ENCODE data around the gene EPB41L3.

Gene EPB41L3

DNA sequence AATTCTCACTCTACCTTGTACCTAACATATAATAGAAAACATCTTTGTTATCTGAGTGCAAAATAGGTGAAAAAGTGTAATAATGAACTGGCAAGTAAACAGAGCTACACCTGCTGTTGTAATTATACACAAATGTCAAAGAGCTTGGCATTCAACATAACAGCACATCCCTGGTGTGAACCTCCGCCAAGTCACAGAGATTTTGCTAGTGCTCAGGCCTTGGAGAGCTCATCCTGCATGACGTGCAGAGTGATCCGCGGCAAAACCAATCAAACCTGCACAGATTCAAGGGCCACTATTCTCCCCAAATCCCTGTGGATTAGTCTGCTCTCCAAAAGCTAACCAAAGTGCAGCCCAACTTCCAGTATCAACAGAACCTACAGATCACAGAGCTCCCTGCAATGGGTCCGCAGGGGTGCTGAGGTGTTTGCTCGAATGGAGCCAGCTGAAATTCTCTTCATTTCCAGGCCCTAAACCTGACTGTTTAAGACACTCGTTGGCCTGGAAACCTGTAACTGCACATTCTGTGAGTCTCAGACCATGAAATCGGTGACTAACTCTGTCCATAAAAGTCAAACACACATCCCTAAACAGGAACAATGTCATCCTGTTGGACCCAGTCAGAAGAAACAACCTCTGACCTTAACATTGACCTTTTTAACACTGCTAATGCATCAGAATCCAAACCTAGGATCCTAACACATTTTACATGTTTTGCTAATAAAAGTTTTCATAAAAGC lies 111.8 kb downstream of the EPB41L3 start:
- DNase-seq (ENCODE audit: low spot score) = no peak
- TF ChIP-seq, protein P1, sequence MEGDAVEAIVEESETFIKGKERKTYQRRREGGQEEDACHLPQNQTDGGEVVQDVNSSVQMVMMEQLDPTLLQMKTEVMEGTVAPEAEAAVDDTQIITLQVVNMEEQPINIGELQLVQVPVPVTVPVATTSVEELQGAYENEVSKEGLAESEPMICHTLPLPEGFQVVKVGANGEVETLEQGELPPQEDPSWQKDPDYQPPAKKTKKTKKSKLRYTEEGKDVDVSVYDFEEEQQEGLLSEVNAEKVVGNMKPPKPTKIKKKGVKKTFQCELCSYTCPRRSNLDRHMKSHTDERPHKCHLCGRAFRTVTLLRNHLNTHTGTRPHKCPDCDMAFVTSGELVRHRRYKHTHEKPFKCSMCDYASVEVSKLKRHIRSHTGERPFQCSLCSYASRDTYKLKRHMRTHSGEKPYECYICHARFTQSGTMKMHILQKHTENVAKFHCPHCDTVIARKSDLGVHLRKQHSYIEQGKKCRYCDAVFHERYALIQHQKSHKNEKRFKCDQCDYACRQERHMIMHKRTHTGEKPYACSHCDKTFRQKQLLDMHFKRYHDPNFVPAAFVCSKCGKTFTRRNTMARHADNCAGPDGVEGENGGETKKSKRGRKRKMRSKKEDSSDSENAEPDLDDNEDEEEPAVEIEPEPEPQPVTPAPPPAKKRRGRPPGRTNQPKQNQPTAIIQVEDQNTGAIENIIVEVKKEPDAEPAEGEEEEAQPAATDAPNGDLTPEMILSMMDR (IDR thresholded peaks at IDR 0.05) = no peak
- Histone ChIP-seq H3K4me3 (no peak overlapping the region), H3K27ac (no peak overlapping the region)

DNA sequence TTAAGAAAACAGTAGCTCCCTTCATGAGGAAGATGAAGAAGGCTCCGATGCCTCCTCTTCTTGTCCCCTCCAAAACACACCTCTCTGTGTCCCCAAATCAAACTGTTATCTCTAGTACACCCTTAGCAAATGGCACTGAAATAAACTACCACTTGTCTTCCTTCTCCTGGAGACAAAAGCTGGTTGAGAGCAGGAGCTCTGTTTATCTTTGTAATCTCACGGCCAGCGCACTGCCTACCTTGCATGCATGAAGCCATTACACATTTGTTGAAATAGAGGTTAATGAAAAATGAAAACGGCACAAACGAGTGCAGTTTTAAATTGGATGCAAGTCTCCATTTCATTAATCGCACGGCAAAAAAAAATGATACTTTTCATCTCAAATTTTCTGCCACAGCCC lies 113.7 kb downstream of the EPB41L3 start:
- TF ChIP-seq, protein P1 (IDR thresholded peaks at IDR 0.05) = no peak
- H3K4me3 ChIP-seq = no peak overlapping the region
- H3K27ac ChIP-seq = no peak overlapping the region
- DNase-seq (ENCODE audit: low spot score) = no peak

DNA sequence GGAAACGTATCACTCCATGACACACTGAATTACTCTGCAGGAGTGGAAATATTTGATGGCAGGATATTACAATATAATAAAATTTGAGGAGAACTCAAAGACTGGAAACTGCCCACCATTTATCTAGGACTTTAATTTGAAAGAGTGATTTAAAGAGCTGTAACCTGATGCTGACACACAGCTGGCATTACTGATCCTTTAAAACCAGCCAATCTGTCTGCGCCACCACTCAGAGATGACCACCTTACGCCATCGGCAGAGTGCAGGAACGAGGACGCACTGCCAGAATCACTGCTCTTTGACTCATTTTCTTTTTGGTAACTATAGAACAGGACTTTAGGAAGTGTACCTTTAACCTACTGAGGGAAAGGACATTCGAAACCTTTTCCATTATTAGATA lies 114.1 kb downstream of the EPB41L3 start:
- DNase-seq (ENCODE audit: low spot score) = no peak
- TF ChIP-seq, protein P1 (IDR thresholded peaks at IDR 0.05) = no peak
- Histone ChIP-seq H3K4me3 (no peak overlapping the region), H3K27ac (no peak overlapping the region)

DNA sequence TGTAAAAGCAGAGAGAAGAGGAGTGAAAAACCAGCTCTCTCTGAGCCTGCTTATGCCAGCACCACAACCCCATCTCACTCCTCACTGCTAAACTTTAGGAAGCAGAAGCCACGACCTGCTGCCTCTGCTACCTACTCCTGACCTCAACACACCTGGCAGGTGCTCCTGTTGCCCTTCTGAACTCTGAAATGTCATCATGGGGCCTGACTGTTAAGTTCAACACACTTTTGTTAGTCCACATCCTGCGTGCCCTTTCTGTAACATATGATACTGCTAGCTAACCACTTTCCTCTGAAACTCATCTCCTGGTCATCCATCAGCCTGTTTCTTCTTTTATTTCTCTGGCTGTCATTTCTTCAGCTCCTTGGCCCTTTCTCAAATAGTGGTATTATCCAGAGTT lies 118.1 kb downstream of the EPB41L3 start:
- no peak overlapping the region for H3K27ac ChIP-seq
- DNase-seq (ENCODE audit: low spot score) = no peak
- TF ChIP-seq, protein P1 (IDR thresholded peaks at IDR 0.05) = no peak
- H3K4me3 ChIP-seq = no peak overlapping the region

DNA sequence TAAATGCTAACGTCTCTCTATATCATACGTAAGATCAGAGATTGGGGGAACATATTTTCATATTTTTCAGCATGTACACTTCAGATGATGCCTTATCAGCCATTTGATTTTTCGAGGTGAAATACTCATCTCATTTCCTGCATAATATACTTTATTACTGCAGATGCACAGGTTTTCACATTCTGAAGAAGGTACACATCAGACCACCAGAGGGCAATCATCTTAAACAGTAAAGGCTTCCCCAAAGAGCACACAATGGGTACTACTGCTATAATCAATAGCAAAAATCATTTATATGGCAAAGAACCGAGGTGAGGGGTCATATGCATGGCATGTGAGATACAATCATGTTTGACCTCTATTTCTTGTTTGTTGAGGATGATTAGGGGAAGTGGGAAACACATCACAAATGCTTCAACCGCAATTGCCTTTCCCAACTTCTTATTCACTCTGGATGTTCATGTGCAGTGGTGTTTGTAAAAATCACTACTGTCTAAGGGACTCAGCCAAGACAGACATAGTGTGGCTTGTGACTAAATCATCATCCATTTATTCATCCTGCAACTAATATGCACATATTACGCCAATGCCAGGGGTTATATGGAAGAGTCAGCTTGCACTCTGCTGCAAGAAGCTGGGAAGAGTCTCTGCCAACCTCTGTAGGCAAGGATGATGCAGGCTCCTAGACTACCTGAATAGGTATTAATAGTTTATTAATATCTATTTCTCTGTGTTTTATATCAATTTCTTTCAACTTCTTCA lies 118.7 kb downstream of the EPB41L3 start:
- H3K27ac ChIP-seq = no peak overlapping the region
- DNase-seq (ENCODE audit: low spot score) = no peak
- TF ChIP-seq, protein P1 (IDR thresholded peaks at IDR 0.05) = no peak

DNA sequence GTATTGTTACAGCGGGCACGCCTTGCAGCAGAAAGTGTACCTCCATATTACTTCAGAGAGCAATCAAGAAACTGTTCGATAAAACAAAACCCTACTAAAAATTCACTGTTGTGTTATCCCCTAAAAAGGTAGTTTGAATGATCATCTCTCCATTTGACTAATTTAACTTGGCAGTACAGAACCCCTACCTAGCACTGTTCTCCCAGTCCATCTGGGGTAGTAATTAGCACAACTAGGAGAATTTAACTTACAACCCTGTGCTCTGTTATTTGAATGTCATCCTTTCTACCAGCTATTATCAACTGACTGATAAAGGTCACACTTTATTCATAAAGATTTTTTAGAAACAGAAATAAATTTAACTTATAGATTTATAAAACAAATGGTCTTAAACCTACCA lies 121.2 kb downstream of the EPB41L3 start:
- H3K27ac ChIP-seq = no peak overlapping the region
- no peak for DNase-seq (ENCODE audit: low spot score)
- TF ChIP-seq, protein P1 (IDR thresholded peaks at IDR 0.05) = no peak
- no peak overlapping the region for H3K4me3 ChIP-seq

More for the DNA sequence above, 118.7 kb downstream of the EPB41L3 start:
- no peak overlapping the region for H3K4me3 ChIP-seq

DNA sequence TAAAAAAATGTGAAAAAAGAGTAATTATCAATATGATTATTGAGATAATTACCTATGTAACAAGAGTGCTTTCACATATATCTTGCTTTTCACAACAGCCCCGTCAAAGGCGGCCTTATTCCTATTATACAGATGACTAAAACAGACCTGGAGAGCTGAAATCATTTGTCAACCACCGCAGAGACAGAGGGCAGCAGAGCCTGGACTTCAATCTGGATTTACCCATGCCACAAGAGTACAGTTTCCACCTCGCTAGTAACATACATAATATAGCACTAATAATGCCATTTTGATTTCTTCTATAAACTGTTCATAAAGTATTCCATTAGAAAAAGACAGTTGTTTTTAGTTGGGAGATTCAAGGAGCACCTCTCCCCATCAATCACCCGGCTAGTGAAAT lies 121.8 kb downstream of the EPB41L3 start:
- no peak overlapping the region for H3K27ac ChIP-seq
- DNase-seq (ENCODE audit: low spot score) = no peak
- no peak overlapping the region for H3K4me3 ChIP-seq
- TF ChIP-seq, protein P1 (IDR thresholded peaks at IDR 0.05) = no peak
